H1 (cell line): ENCODE results near the gene PKNOX1. TPM values are rescaled to one million over a fixed set of nuclear protein-coding genes. Genes with fewer than 3 reads are reported as not detected.

Source experiments
- CBX5 ChIP-seq: fragments of 300-800, 300-1000 bp; sonication (generic); IDR thresholded peaks from 2 replicates; pipeline ENCODE4 v1.7.1; 2016; ENCODE audit warnings: antibody characterized with exemption, low read length, low read depth
- CHD1 ChIP-seq: IDR thresholded peaks from 2 replicates; pipeline ENCODE4 v1.6.1; 2012; ENCODE audit warnings: low read depth, low read length, improper control_type of control experiment
- CTCF ChIP-seq, 3 experiments: IDR thresholded peaks; 1 replicate in 2 of 3; 2 replicates in 1 of 3; pipeline versions ENCODE4 v1.5.1 to v1.6.1; 2011; ENCODE audit warnings: low read length in 3 of 3, mild to moderate bottlenecking in 3 of 3, inconsistent platforms in 2 of 3, low read depth in 1 of 3, moderate library complexity in 1 of 3; ENCODE audit not compliant: insufficient read depth in 1 of 3; ENCODE audit errors: control extremely low read depth in 1 of 3
- EP300 ChIP-seq, 2 experiments: IDR thresholded peaks; 1 replicate in 1 of 2; 2 replicates in 1 of 2; pipeline ENCODE4 v1.6.1; 2011 to 2012; ENCODE audit warnings: low read depth in 2 of 2, low read length in 2 of 2, mild to moderate bottlenecking in 2 of 2, borderline replicate concordance in 1 of 2, inconsistent platforms in 1 of 2, moderate library complexity in 1 of 2
- SP1 ChIP-seq: IDR thresholded peaks from 2 replicates; pipeline ENCODE4 v1.6.1; 2011; ENCODE audit warnings: low read depth, low read length
- polyA plus RNA-seq, 7 experiments: library from polyadenylated mRNA; depleted of rRNA in 3 of 7; stranded (reverse) in 5 of 7; unstranded in 2 of 7; fragments of >200 nt in 5 of 7; fragments of 200-250 nt in 2 of 7; gene quantifications; 1 replicate in 5 of 7; 2 replicates in 1 of 7; 4 replicates in 1 of 7; pipeline versions ENCODE4 v1.2.1 to v1.2.3, GENCODE V29; 2011 to 2013; ENCODE audit warnings: missing spikeins in 2 of 7, mixed read lengths in 2 of 7
- total RNA-seq: library from RNA; stranded (reverse); fragmentation: NEBNext Ultra II Directional; extraction: Animal tissue kit (Norgen Biotek cat#: 25700); gene quantifications from 2 replicates; pipeline ENCODE4 v1.2.1, GENCODE V29; 2021

The PKNOX1 gene
- total and polyA plus RNA-seq, 2 of the 8 experiments (the other 6 are each of a cell fraction or from before 2014, with no cell fraction given) = 20.4 to 31.9 TPM

- TF ChIP-seq CTCF (IDR thresholded peaks at IDR 0.05; ENCODE audit: control extremely low read depth in 1 of 3, insufficient read depth in 1 of 3, low read depth in 1 of 3, low read length in 3 of 3) (no peak), EP300 (IDR thresholded peaks at IDR 0.05; ENCODE audit: borderline replicate concordance in 1 of 2, low read depth in 2 of 2, low read length in 2 of 2) (no peak), SP1 (no peak), CHD1 (no peak), CBX5 (no peak)
These were observed 6.2 kb downstream of the PKNOX1 start (continued) for GRCh38 chr21:42980312-42981213.
